ENCODE measurements around the gene E2F1. TPM values are rescaled to one million over a fixed set of nuclear protein-coding genes. Genes with fewer than 3 reads are reported as not detected.

The E2F1 gene
- total RNA-seq, 1 experiment from 2014 or later, result 62.1 TPM

GRCh38 chr20:33676121-33676520, 10.1 kb downstream of the E2F1 start:
- Histone ChIP-seq H3K27me3 (replicated peaks) (no peaks in the 10 kb centered on the region), H3K9me3 (replicated peaks) (no peaks in the 10 kb centered on the region; the same call in 1 of the 2 replicates), H3K36me3 (peaks cover 74% of the 10 kb centered on the region), H3K27ac (no peak overlapping the region), H3K4me1 (replicated peaks) (peaks cover 27% of the 10 kb centered on the region), H3K4me3 (no peak overlapping the region)
- no peak for DNase-seq (ENCODE audit: low read depth in 1 of 2, low spot score in 2 of 2)

- peaks cover 79% of the 10 kb centered on the region for H3K36me3 ChIP-seq
- DNase-seq (ENCODE audit: low read depth in 1 of 2, low spot score in 2 of 2), result no peak
- H3K4me3 ChIP-seq, result no peak overlapping the region
- H3K4me1 ChIP-seq (replicated peaks), result peaks cover 27% of the 10 kb centered on the region
- H3K27ac ChIP-seq, result no peak overlapping the region; the same call in 1 of the 2 replicates
- no peaks in the 10 kb centered on the region for H3K27me3 ChIP-seq (replicated peaks)
- H3K9me3 ChIP-seq (replicated peaks), result no peaks in the 10 kb centered on the region; the same call in 1 of the 2 replicates
Observed at GRCh38 chr20:33675136-33675959, 10.8 kb downstream of the E2F1 start.

- H3K4me3 ChIP-seq, result peak within 1 kb of the TSS; percentile 72
- DNase-seq (ENCODE audit: low read depth in 1 of 2, low spot score in 2 of 2), result peak; percentile 69 to 75
- peaks cover 27% of the 10 kb centered on the region for H3K4me1 ChIP-seq (replicated peaks)
- no peaks in the 10 kb centered on the region for H3K27me3 ChIP-seq (replicated peaks)
- H3K27ac ChIP-seq, result peak within 1 kb of the TSS; percentile 70
- peaks cover 79% of the 10 kb centered on the region for H3K36me3 ChIP-seq
- H3K9me3 ChIP-seq (replicated peaks), result no peaks in the 10 kb centered on the region; the same call in 1 of the 2 replicates
Observed at GRCh38 chr20:33674294-33675135, 11.7 kb downstream of the E2F1 start, which contains the start of gene NECAB3. TSS of gene NECAB3 (minus strand) at chr20:33674428. CDS start at chr20:33674352, 76 bp downstream.

- Histone ChIP-seq H3K4me3 (peak overlapping the region; percentile 72), H3K36me3 (peaks cover 79% of the 10 kb centered on the region), H3K27me3 (replicated peaks) (no peaks in the 10 kb centered on the region), H3K9me3 (replicated peaks) (no peaks in the 10 kb centered on the region; the same call in 1 of the 2 replicates), H3K27ac (peak overlapping the region; percentile 70), H3K4me1 (replicated peaks) (peaks cover 27% of the 10 kb centered on the region)
- DNase-seq (ENCODE audit: low read depth in 1 of 2, low spot score in 2 of 2), result peak in 1 of 2 experiments; percentile 40
Observed at GRCh38 chr20:33673410-33674293, 12.5 kb downstream of the E2F1 start.

GRCh38 chr20:33673114-33673409, 13.1 kb downstream of the E2F1 start:
- no peak for DNase-seq (ENCODE audit: low read depth in 1 of 2, low spot score in 2 of 2)
- H3K36me3 ChIP-seq, result peaks cover 79% of the 10 kb centered on the region
- H3K4me1 ChIP-seq (replicated peaks), result peaks cover 27% of the 10 kb centered on the region
- H3K4me3 ChIP-seq, result peak overlapping the region; percentile 72
- no peaks in the 10 kb centered on the region; the same call in 1 of the 2 replicates for H3K9me3 ChIP-seq (replicated peaks)
- H3K27me3 ChIP-seq (replicated peaks), result no peaks in the 10 kb centered on the region
- peak overlapping the region; percentile 70 for H3K27ac ChIP-seq

GRCh38 chr20:33672426-33673113, 13.6 kb downstream of the E2F1 start:
- no peaks in the 10 kb centered on the region; the same call in 1 of the 2 replicates for H3K9me3 ChIP-seq (replicated peaks)
- peaks cover 27% of the 10 kb centered on the region for H3K4me1 ChIP-seq (replicated peaks)
- peak overlapping the region; percentile 72; the same call in 1 of the 2 replicates for H3K4me3 ChIP-seq
- peaks cover 79% of the 10 kb centered on the region for H3K36me3 ChIP-seq
- peak overlapping the region; percentile 70; the same call in 1 of the 2 replicates for H3K27ac ChIP-seq
- no peak for DNase-seq (ENCODE audit: low read depth in 1 of 2, low spot score in 2 of 2)
- H3K27me3 ChIP-seq (replicated peaks), result no peaks in the 10 kb centered on the region

GRCh38 chr20:33671573-33672288, 14.5 kb downstream of the E2F1 start:
- no peaks in the 10 kb centered on the region; the same call in 1 of the 2 replicates for H3K9me3 ChIP-seq (replicated peaks)
- no peaks in the 10 kb centered on the region for H3K27me3 ChIP-seq (replicated peaks)
- peaks cover 27% of the 10 kb centered on the region for H3K4me1 ChIP-seq (replicated peaks)
- peaks cover 80% of the 10 kb centered on the region for H3K36me3 ChIP-seq
- H3K27ac ChIP-seq, result no peak overlapping the region
- no peak for DNase-seq (ENCODE audit: low read depth in 1 of 2, low spot score in 2 of 2)
- H3K4me3 ChIP-seq, result no peak overlapping the region

- H3K4me3 ChIP-seq, result no peak overlapping the region
- H3K36me3 ChIP-seq, result peaks cover 80% of the 10 kb centered on the region
- H3K27ac ChIP-seq, result no peak overlapping the region
- no peaks in the 10 kb centered on the region; the same call in 1 of the 2 replicates for H3K9me3 ChIP-seq (replicated peaks)
- peaks cover 27% of the 10 kb centered on the region for H3K4me1 ChIP-seq (replicated peaks)
- DNase-seq (ENCODE audit: low read depth in 1 of 2, low spot score in 2 of 2), result no peak
- H3K27me3 ChIP-seq (replicated peaks), result no peaks in the 10 kb centered on the region
Observed at GRCh38 chr20:33670715-33671499, 15.3 kb downstream of the E2F1 start.

- Histone ChIP-seq H3K4me3 (no peak overlapping the region), H3K4me1 (replicated peaks) (peaks cover 25% of the 10 kb centered on the region), H3K9me3 (replicated peaks) (no peaks in the 10 kb centered on the region; the same call in 1 of the 2 replicates), H3K27me3 (replicated peaks) (no peaks in the 10 kb centered on the region), H3K36me3 (peaks cover 80% of the 10 kb centered on the region), H3K27ac (no peak overlapping the region)
- DNase-seq (ENCODE audit: low read depth in 1 of 2, low spot score in 2 of 2), result no peak
Observed at GRCh38 chr20:33669873-33670640, 16.1 kb downstream of the E2F1 start.

GRCh38 chr20:33669224-33669623, 17.0 kb downstream of the E2F1 start:
- DNase-seq (ENCODE audit: low read depth in 1 of 2, low spot score in 2 of 2), result no peak
- H3K4me3 ChIP-seq, result no peak overlapping the region
- peaks cover 23% of the 10 kb centered on the region for H3K4me1 ChIP-seq (replicated peaks)
- H3K27me3 ChIP-seq (replicated peaks), result no peaks in the 10 kb centered on the region
- H3K27ac ChIP-seq, result no peak overlapping the region
- peaks cover 80% of the 10 kb centered on the region for H3K36me3 ChIP-seq
- no peaks in the 10 kb centered on the region; the same call in 1 of the 2 replicates for H3K9me3 ChIP-seq (replicated peaks)

Measured in SJSA1 (cell line).